IMR-90 (cell line): Measurements from ENCODE around the gene ALOX12B.

Experiments used
- CHD1 ChIP-seq: IDR thresholded peaks from 2 replicates; pipeline ENCODE4 v1.6.1; 2012; ENCODE audit warnings: low read depth, low read length, improper control_type of control experiment
- CTCF ChIP-seq: conservative IDR thresholded peaks from 2 replicates; pipeline ENCODE4 v1.5.1; 2012; ENCODE audit warnings: mild to moderate bottlenecking, low read depth, low read length, improper control_type of control experiment
- ELK1 ChIP-seq: fragments of 150-350 bp; IDR thresholded peaks from 2 replicates; pipeline ENCODE4 v1.6.1; 2016; ENCODE audit warnings: low read depth, mild to moderate bottlenecking, low read length, moderate library complexity, borderline replicate concordance
- MXI1 ChIP-seq: IDR thresholded peaks from 2 replicates; pipeline ENCODE4 v1.6.1; 2012; ENCODE audit warnings: low read depth, mild to moderate bottlenecking, low read length, moderate library complexity, borderline replicate concordance
- POLR2A ChIP-seq: IDR thresholded peaks from 2 replicates; pipeline ENCODE4 v1.6.1; 2012; ENCODE audit warnings: mild to moderate bottlenecking, low read depth, low read length
- RAD21 ChIP-seq: IDR thresholded peaks from 2 replicates; pipeline ENCODE4 v1.6.1; 2012; ENCODE audit warnings: low read length, improper control_type of control experiment
- SMC3 ChIP-seq: fragments of 150-350 bp; IDR thresholded peaks from 2 replicates; pipeline ENCODE4 v1.6.1; 2016; ENCODE audit warnings: low read depth, mild to moderate bottlenecking, antibody characterized with exemption, low read length, moderate library complexity

GRCh38 chr17:8041249-8041928, 46.1 kb downstream of the ALOX12B start:
- TF ChIP-seq CTCF (peak; percentile 73), POLR2A (no peak), RAD21 (peak; percentile 83), SMC3 (peak; percentile 87), MXI1 (no peak), ELK1 (no peak), CHD1 (no peak)
